Measurements from ENCODE around the gene SPEF2. TPM values are rescaled to one million over a fixed set of nuclear protein-coding genes. Genes with fewer than 3 reads are reported as not detected.

SPEF2 gene
- total and polyA plus RNA-seq, 9 of the 15 experiments (the other 6 are each of a cell fraction or from before 2014, with no cell fraction given) = 0.11 to 0.62 (median 0.20) TPM; not detected in 2

- TF ChIP-seq CTCFL (IDR thresholded peaks at IDR 0.05; ENCODE audit: borderline replicate concordance, insufficient read depth, low read depth, low read length, poor library complexity, severe bottlenecking) = no peak
- no peak for TF ChIP-seq CHD7 (IDR thresholded peaks at IDR 0.05; ENCODE audit: low read depth, low read length)
- no peak for TF ChIP-seq MCM5 (IDR thresholded peaks at IDR 0.05; ENCODE audit: low read depth)
- no peak for TF ChIP-seq ESRRA (IDR thresholded peaks at IDR 0.05; ENCODE audit: borderline replicate concordance, low read depth)
- TF ChIP-seq GABPB1 (CRISPR knock-in tag; IDR thresholded peaks at IDR 0.05) = no peak
- no peak for TF ChIP-seq ZNF561 (CRISPR knock-in tag; conservative IDR thresholded peaks at IDR 0.05)
- TF ChIP-seq ZBTB26 (CRISPR knock-in tag; IDR thresholded peaks at IDR 0.05) = no peak
- no peak for TF ChIP-seq ZNF3 (CRISPR knock-in tag; IDR thresholded peaks at IDR 0.05)
- no peak for TF ChIP-seq ZNF274 (IDR thresholded peaks at IDR 0.05; ENCODE audit: borderline replicate concordance, low read depth, low read length)
- no peak for TF ChIP-seq NCOA2 (IDR thresholded peaks at IDR 0.05; ENCODE audit: partially characterized antibody in 2 of 2)
- TF ChIP-seq GATAD2A (IDR thresholded peaks at IDR 0.05) = no peak
- TF ChIP-seq ZNF175 (CRISPR knock-in tag; IDR thresholded peaks at IDR 0.05; ENCODE audit: low read depth) = no peak
Observed at GRCh38 chr5:35647712-35648111, 30.0 kb downstream of the SPEF2 start (continued).
